Fibroblast of lung (primary cell): ENCODE data around the gene MYH13. TPM values are rescaled to one million over a fixed set of nuclear protein-coding genes. Genes with fewer than 3 reads are reported as not detected.

ENCODE experiments used
- DNase-seq, 2 donors: peaks; one replicate each; pipeline versions ENCODE4 v3.0.0 to v3.0.0-alpha.2; 2010; ENCODE audit warnings: low read depth in 2 of 2
- H2AFZ ChIP-seq: 2 replicates; pipeline ENCODE4 v1.5.1; 2012; ENCODE audit warnings: low read length, control low read depth, inconsistent platforms
- H3K27ac ChIP-seq: 2 replicates; pipeline ENCODE4 v1.5.1; 2011; ENCODE audit warnings: low read length, control low read depth; ENCODE audit not compliant: insufficient read depth
- H3K27me3 ChIP-seq: 2 replicates; pipeline ENCODE4 v1.5.1; 2011; ENCODE audit warnings: mild to moderate bottlenecking, low read length; ENCODE audit not compliant: control insufficient read depth, insufficient read depth
- H3K36me3 ChIP-seq: 2 replicates; pipeline ENCODE4 v1.5.1; 2011; ENCODE audit warnings: low read length; ENCODE audit not compliant: control insufficient read depth, insufficient read depth
- H3K4me1 ChIP-seq: 2 replicates; pipeline ENCODE4 v1.5.1; 2011; ENCODE audit warnings: low read length; ENCODE audit not compliant: control insufficient read depth, insufficient read depth; ENCODE audit errors: extremely low read depth
- H3K4me2 ChIP-seq: 2 replicates; pipeline ENCODE4 v1.5.1; 2011; ENCODE audit warnings: low read length, control low read depth; ENCODE audit not compliant: insufficient read depth; ENCODE audit errors: extremely low read depth
- H3K4me3 ChIP-seq, 4 experiments: fragments of 200-600 bp in 1 of 4; sonication (generic) in 1 of 4; replicated peaks in 1 of 4; 2 replicates each; pipeline ENCODE4 v1.5.1; 2011 to 2016; ENCODE audit warnings: low read length in 4 of 4, low read depth in 3 of 4, mild to moderate bottlenecking in 3 of 4, control low read depth in 2 of 4, inconsistent platforms in 1 of 4, mixed read lengths in 1 of 4; ENCODE audit not compliant: insufficient read depth in 1 of 4; ENCODE audit errors: control extremely low read depth in 1 of 4
- H3K79me2 ChIP-seq: 2 replicates; pipeline ENCODE4 v1.5.1; 2012; ENCODE audit warnings: mild to moderate bottlenecking, low read length, inconsistent platforms; ENCODE audit not compliant: control insufficient read depth, insufficient read depth
- H3K9ac ChIP-seq: 2 replicates; pipeline ENCODE4 v1.5.1; 2011; ENCODE audit warnings: mild to moderate bottlenecking, low read length, control low read depth; ENCODE audit not compliant: insufficient read depth
- H3K9me3 ChIP-seq: 2 replicates; pipeline ENCODE4 v1.5.1; 2012; ENCODE audit warnings: low read depth, low read length; ENCODE audit not compliant: control insufficient read depth, insufficient read depth
- H4K20me1 ChIP-seq: 2 replicates; pipeline ENCODE4 v1.5.1; 2011; ENCODE audit warnings: low read length; ENCODE audit not compliant: control insufficient read depth, insufficient read depth; ENCODE audit errors: extremely low read depth
- CTCF ChIP-seq, 2 donors: IDR thresholded peaks in 1 of 2; conservative IDR thresholded peaks in 1 of 2; 1 replicate in 1 of 2; 2 replicates in 1 of 2; pipeline ENCODE4 v1.5.1; 2011 to 2012; ENCODE audit warnings: low read length in 2 of 2, control low read depth in 1 of 2, inconsistent platforms in 1 of 2, low read depth in 1 of 2, mild to moderate bottlenecking in 1 of 2
- EZH2 ChIP-seq: IDR thresholded peaks from 2 replicates; pipeline ENCODE4 v1.5.1; 2012; ENCODE audit warnings: low read length, control low read depth, mild to moderate bottlenecking; ENCODE audit errors: missing control alignments
- polyA plus RNA-seq, 2 donors: library from polyadenylated mRNA; depleted of rRNA in 1 of 2; stranded (reverse) in 1 of 2; unstranded in 1 of 2; fragments of >200 nt; gene quantifications; 2 replicates each; pipeline ENCODE4 v1.2.1, GENCODE V29; 2011 to 2012; ENCODE audit warnings: missing spikeins in 1 of 2
- total RNA-seq: library from RNA; depleted of rRNA; stranded (reverse); fragments of >200 nt; gene quantifications from 2 replicates; pipeline ENCODE4 v1.2.1, GENCODE V29; 2014

The MYH13 gene
- total and polyA plus RNA-seq, 2 donors (not counting 1 experiment from before 2014, with no cell fraction given) = not detected

- H3K4me3 ChIP-seq = no peak overlapping the region
- no peak overlapping the region for H3K4me2 ChIP-seq
- no peaks in the 10 kb centered on the region for H3K4me1 ChIP-seq
- H4K20me1 ChIP-seq = no peaks in the 10 kb centered on the region
- TF ChIP-seq EZH2 = no peak
- TF ChIP-seq CTCF (conservative IDR thresholded peaks at IDR 0.05 in 1 of 2, IDR thresholded peaks at IDR 0.05 in 1 of 2; ENCODE audit: low read depth in 1 of 2, low read length in 2 of 2) = no peak
- no peak for DNase-seq
- H3K9me3 ChIP-seq = no peaks in the 10 kb centered on the region
- no peaks in the 10 kb centered on the region for H3K27me3 ChIP-seq
- no peak overlapping the region for H3K9ac ChIP-seq
- H3K36me3 ChIP-seq = no peaks in the 10 kb centered on the region
- no peak overlapping the region for H2AFZ ChIP-seq
- H3K27ac ChIP-seq = no peak overlapping the region
- no peaks in the 10 kb centered on the region for H3K79me2 ChIP-seq
Observed at GRCh38 chr17:10369239-10369638, 3.6 kb downstream of the MYH13 start.

GRCh38 chr17:10368561-10368960, 4.2 kb downstream of the MYH13 start:
- Histone ChIP-seq H3K4me1 (no peaks in the 10 kb centered on the region), H3K4me2 (no peak overlapping the region), H3K9me3 (no peaks in the 10 kb centered on the region), H2AFZ (no peak overlapping the region), H3K4me3 (no peak overlapping the region), H3K36me3 (no peaks in the 10 kb centered on the region), H3K27ac (no peak overlapping the region), H3K27me3 (no peaks in the 10 kb centered on the region), H4K20me1 (no peaks in the 10 kb centered on the region), H3K79me2 (no peaks in the 10 kb centered on the region), H3K9ac (no peak overlapping the region)
- DNase-seq = no peak
- no peak for TF ChIP-seq EZH2
- no peak for TF ChIP-seq CTCF (conservative IDR thresholded peaks at IDR 0.05 in 1 of 2, IDR thresholded peaks at IDR 0.05 in 1 of 2; ENCODE audit: low read depth in 1 of 2, low read length in 2 of 2)

GRCh38 chr17:10360578-10360977, 12.2 kb downstream of the MYH13 start:
- no peak overlapping the region for H3K4me2 ChIP-seq
- H3K27me3 ChIP-seq = no peaks in the 10 kb centered on the region
- H3K9me3 ChIP-seq = no peaks in the 10 kb centered on the region
- no peak overlapping the region for H3K4me3 ChIP-seq
- H3K4me1 ChIP-seq = no peaks in the 10 kb centered on the region
- H2AFZ ChIP-seq = no peak overlapping the region
- no peaks in the 10 kb centered on the region for H3K36me3 ChIP-seq
- no peak overlapping the region for H3K9ac ChIP-seq
- no peak overlapping the region for H3K27ac ChIP-seq
- no peak for TF ChIP-seq EZH2
- TF ChIP-seq CTCF (conservative IDR thresholded peaks at IDR 0.05 in 1 of 2, IDR thresholded peaks at IDR 0.05 in 1 of 2; ENCODE audit: low read depth in 1 of 2, low read length in 2 of 2) = no peak
- peak in 1 of 2 donors; percentile 22 for DNase-seq
- no peaks in the 10 kb centered on the region for H4K20me1 ChIP-seq
- H3K79me2 ChIP-seq = no peaks in the 10 kb centered on the region
